ENCODE measurements around the gene MOBP.

The MOBP gene

GRCh38 chr3:39476783-39477182 is 9.3 kb downstream of the MOBP start:
- DNase-seq (ENCODE audit: extremely low read depth, low read depth) = no peak
- no peak for TF ChIP-seq CTCF (IDR thresholded peaks at IDR 0.05; ENCODE audit: low read depth, low read length)

DNA sequence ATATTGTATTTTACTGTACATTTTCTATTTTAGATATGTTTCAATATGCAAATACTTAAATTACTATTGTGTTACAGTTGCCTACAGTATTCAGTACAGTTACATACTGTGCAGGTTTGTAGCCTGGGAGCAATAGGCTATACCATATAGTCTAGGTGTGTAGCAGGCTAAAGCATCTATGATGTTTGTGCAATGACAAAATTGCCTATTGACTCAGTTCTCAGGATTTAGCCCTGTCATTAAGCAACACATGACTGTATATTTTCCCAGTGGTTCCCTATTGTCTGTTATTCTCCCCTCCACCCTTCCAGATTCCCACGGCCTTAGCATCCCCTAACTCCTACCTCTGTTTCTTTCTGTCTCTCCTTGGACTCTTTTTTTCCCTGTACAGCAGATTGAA is 10.7 kb downstream of the MOBP start:
- DNase-seq (ENCODE audit: extremely low read depth, low read depth) = no peak
- TF ChIP-seq CTCF (IDR thresholded peaks at IDR 0.05; ENCODE audit: low read depth, low read length) = no peak

- no peak for DNase-seq (ENCODE audit: extremely low read depth, low read depth)
- no peak for TF ChIP-seq CTCF (IDR thresholded peaks at IDR 0.05; ENCODE audit: low read depth, low read length)
Measured at GRCh38 chr3:39479701-39480414, 12.4 kb downstream of the MOBP start.

DNA sequence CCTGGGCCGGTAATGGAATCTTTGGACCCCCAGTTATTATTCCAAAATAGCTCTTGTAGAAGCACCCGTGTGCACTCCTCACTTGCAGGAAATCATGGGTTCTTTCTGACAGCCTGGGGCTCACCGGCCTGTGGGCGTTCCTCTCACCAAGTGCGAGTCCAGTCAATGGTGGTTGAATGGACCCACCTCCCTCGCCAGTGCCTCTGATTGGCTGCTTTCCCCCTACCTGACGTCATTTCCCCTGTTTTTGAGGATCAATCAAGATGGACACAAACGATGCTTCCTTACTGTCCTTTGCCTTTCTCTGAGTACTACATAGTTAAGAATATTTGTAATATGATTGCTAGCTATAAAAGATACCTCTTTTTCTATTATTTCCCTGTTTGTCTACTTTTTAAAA is 18.1 kb downstream of the MOBP start:
- no peak for TF ChIP-seq CTCF (IDR thresholded peaks at IDR 0.05; ENCODE audit: low read depth, low read length)
- no peak for DNase-seq (ENCODE audit: extremely low read depth, low read depth)

GRCh38 chr3:39491014-39491413 is 23.5 kb downstream of the MOBP start:
- TF ChIP-seq CTCF (IDR thresholded peaks at IDR 0.05; ENCODE audit: low read depth, low read length) = no peak

DNA sequence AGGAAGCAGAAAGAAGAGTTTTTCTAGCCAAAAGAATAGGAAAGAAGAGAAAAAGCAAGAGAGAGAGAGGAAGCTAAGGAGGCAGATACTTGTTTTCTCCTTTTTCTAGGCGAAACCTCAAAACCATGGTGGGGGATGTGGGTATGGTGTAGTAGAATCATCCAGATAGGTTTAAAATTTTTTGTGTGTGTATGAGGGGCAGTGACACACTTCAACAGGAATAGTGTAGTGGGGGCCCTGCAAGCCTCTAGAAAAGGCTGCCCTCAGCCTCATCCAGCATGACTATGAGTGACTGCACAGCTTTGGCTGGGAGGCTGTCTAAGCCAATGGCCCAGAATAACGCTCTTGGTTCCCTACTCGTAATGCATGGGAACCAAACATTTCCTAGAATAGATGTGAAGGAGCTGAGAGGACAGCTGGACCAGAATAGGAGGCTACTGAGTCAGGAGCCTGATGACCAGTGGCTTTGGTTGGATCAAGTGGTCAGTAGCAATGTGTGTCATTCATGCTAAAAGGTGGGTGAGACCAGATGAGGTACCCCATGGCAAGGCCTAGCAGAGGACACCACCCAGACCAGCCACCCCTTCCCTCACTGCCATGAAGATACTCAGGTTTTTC is 24.4 kb downstream of the MOBP start:
- no peak for DNase-seq (ENCODE audit: extremely low read depth, low read depth)
- TF ChIP-seq CTCF (IDR thresholded peaks at IDR 0.05; ENCODE audit: low read depth, low read length) = no peak

More at GRCh38 chr3:39491014-39491413, 23.5 kb downstream of the MOBP start:
- DNase-seq (ENCODE audit: extremely low read depth, low read depth) = no peak

- no peak for DNase-seq (ENCODE audit: extremely low read depth, low read depth)
- TF ChIP-seq CTCF (IDR thresholded peaks at IDR 0.05; ENCODE audit: low read depth, low read length) = no peak
Measured at GRCh38 chr3:39494781-39495180, 27.3 kb downstream of the MOBP start.
